Testis (tissue), 3 donors: ENCODE data around the gene CNNM2. TPM values are rescaled to one million over a fixed set of nuclear protein-coding genes. Genes with fewer than 3 reads are reported as not detected.
A peak's percentile ranks its signal among the peaks of the same experiment; 100 is the strongest.

Experiments
- DNase-seq: peaks from one replicate; pipeline ENCODE4 v3.0.0-alpha.2; 2019
- H3K27ac ChIP-seq, 2 donors: fragments of 200-600 bp; sonication (generic); one replicate each; pipeline ENCODE4 v1.5.1; 2019
- H3K27me3 ChIP-seq: fragments of 200-600 bp; sonication (generic); one replicate; pipeline ENCODE4 v1.5.1; 2019
- H3K36me3 ChIP-seq: fragments of 200-600 bp; sonication (generic); one replicate; pipeline ENCODE4 v1.5.1; 2017; ENCODE audit warnings: low read depth; ENCODE audit errors: missing control alignments
- H3K4me1 ChIP-seq: fragments of 200-600 bp; sonication (generic); one replicate; pipeline ENCODE4 v1.5.1; 2019
- H3K4me3 ChIP-seq, 2 donors: fragments of 200-600 bp; sonication (generic); one replicate each; pipeline ENCODE4 v1.5.1; 2017 to 2019
- H3K9me3 ChIP-seq: fragments of 200-600 bp; sonication (generic); one replicate; pipeline ENCODE4 v1.5.1; 2017
- POLR2A ChIP-seq: fragments of 450-650 bp; IDR thresholded peaks from one replicate; pipeline ENCODE4 v1.6.1; 2017; ENCODE audit warnings: antibody characterized with exemption, mild to moderate bottlenecking, moderate library complexity
- WGBS, 2 donors: methylation state at CpG; one replicate each; pipeline ENCODE4 v1.1.5; 2018; 5-methylcytosine and 5-hydroxymethylcytosine counted together
- intact Hi-C: fragments of 100-400 bp; cut with DNase I; formaldehyde crosslinking; loops from one replicate; pipeline ENCODE4 v1.15.1; 2023; ENCODE audit warnings: low total_unique reads
- polyA plus RNA-seq: library from polyadenylated mRNA; stranded (reverse); fragments of 350-450 nt; fragmentation: Illumina TruSeq; extraction: RNeasy Lipid Tissue Mini Kit (QIAGEN cat#74804); gene quantifications from one replicate; pipeline ENCODE4 v1.2.3, GENCODE V29; 2014; ENCODE audit warnings: low read depth, low replicate concordance; ENCODE audit not compliant: insufficient read depth
- total RNA-seq, 2 donors: library from RNA; depleted of rRNA; stranded (reverse); fragments of >200 nt; gene quantifications; one replicate each; pipeline ENCODE4 v1.2.3, GENCODE V29; 2016
- TF ChIP-seq, protein P1 (sequence below), 3 experiments: fragments of 450-650 bp in 2 of 3; fragments of 200-600 bp in 1 of 3; sonication (generic) in 1 of 3; IDR thresholded peaks; one replicate each; pipeline ENCODE4 v1.5.1; 2016 to 2019; ENCODE audit warnings: antibody characterized with exemption in 3 of 3, mild to moderate bottlenecking in 2 of 3, moderate library complexity in 1 of 3

The CNNM2 gene
- total and polyA plus RNA-seq, 3 donors from 2014 or later, result 9.8 to 30.5 (median 24.2) TPM

DNA sequence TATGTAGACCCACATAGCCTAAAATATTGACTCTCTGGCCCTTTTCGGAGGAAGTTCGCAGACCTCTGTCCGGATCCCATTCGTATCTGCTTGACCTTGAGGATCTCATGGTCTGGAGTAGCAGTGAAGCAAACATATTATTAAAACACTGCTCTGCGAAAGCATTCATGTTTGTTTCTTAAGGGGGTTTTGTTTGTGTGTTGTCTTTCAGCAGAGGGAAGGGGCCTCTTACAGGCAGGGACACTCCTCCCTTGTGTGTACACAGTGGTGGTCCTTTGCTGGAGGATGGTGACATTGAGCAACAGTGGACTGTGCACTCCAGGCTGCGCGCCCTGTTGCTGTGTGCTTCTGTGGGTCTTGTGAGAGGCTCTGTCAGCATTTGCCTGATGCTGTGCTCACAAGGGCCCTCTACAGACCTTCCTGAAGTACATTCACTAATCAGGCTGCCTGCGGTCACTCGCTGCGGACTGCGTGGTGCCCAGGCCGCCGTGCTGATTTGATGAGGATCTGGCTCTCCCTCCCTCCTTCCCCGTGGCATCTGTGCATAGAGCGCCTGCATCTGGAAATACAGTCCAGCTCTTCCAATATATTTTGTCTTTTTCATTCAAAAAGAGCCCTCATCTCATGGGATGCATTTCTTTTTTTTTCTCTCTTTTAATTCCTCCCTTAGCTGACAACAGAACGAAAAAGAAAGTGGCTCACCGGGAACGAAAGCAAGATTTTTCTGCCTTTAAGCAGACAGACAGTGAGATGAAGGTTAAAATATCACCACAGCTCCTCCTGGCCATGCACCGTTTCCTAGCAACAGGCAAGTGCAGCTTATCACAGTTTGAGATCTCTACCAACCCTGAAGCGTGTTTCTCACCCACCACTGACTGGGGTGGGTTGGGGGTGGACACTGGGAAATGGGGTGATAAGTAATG is 135.8 kb downstream of the CNNM2 start:
- Histone ChIP-seq H3K27me3 (no peaks in the 10 kb centered on the region), H3K9me3 (no peaks in the 10 kb centered on the region), H3K4me3 (no peak overlapping the region), H3K27ac (peak overlapping the region in 1 of 2 donors; percentile 6), H3K4me1 (no peaks in the 10 kb centered on the region), H3K36me3 (no peaks in the 10 kb centered on the region)
- peak; percentile 81 for DNase-seq
- intact Hi-C loops, result no loop called here
- TF ChIP-seq POLR2A, result no peak
- TF ChIP-seq, protein P1, sequence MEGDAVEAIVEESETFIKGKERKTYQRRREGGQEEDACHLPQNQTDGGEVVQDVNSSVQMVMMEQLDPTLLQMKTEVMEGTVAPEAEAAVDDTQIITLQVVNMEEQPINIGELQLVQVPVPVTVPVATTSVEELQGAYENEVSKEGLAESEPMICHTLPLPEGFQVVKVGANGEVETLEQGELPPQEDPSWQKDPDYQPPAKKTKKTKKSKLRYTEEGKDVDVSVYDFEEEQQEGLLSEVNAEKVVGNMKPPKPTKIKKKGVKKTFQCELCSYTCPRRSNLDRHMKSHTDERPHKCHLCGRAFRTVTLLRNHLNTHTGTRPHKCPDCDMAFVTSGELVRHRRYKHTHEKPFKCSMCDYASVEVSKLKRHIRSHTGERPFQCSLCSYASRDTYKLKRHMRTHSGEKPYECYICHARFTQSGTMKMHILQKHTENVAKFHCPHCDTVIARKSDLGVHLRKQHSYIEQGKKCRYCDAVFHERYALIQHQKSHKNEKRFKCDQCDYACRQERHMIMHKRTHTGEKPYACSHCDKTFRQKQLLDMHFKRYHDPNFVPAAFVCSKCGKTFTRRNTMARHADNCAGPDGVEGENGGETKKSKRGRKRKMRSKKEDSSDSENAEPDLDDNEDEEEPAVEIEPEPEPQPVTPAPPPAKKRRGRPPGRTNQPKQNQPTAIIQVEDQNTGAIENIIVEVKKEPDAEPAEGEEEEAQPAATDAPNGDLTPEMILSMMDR (IDR thresholded peaks at IDR 0.05), result peak; percentile 8 to 28 (median 15)
- WGBS, 2 donors, result 28 to 29% methylated on average over 20 of the region's 20 CpGs

DNA sequence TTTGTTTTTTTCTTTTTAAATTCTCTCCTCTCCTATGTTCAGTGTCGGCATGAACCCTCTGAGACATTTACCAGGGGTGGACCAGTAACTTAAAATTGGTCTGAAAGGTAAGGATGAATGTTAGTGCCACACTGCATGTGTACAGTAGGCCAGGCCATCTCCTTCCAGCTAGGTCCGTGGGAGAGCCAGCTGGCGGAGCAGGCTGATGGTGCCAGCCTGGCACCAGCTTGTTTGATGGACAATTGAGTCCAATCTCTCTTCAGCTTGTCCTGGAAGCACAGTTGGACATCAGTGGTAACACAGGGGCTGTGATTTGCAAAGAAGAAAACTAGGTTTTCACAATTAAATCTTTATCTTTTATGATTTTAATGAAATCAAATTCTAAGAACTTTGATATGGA is 136.5 kb downstream of the CNNM2 start:
- Histone ChIP-seq H3K36me3 (no peaks in the 10 kb centered on the region), H3K27me3 (no peaks in the 10 kb centered on the region), H3K4me1 (no peaks in the 10 kb centered on the region), H3K4me3 (no peak overlapping the region), H3K9me3 (no peaks in the 10 kb centered on the region), H3K27ac (peak overlapping the region in 1 of 2 donors; percentile 6)
- 58 to 76% methylated on average over 3 of the region's 3 CpGs for WGBS, 2 donors
- intact Hi-C loops, result no loop called here
- DNase-seq, result no peak
- no peak for TF ChIP-seq POLR2A
- TF ChIP-seq, protein P1 (IDR thresholded peaks at IDR 0.05), result no peak

DNA sequence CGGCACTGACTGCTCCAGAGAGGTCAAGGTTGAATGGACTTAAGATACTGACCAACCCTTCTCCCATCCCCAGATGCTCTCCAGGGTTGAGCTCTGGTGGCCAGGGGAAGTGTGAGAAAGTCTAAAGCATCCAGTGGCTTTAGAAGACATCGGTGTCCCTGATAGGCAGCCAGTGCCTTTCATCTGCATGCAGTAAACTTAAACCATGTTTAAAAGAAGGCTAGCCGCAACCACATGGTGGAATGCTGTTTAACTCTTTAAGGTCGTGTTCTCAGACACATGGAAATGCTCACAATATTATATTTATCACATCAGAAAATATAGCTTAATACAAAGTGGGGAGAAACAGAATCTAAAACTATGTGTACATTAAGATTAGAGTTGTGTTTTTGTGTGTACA is 137.0 kb downstream of the CNNM2 start:
- DNase-seq, result no peak
- H3K4me1 ChIP-seq, result no peaks in the 10 kb centered on the region
- H3K9me3 ChIP-seq, result no peaks in the 10 kb centered on the region
- intact Hi-C loops, result no loop called here
- no peak for TF ChIP-seq POLR2A
- TF ChIP-seq, protein P1 (IDR thresholded peaks at IDR 0.05), result no peak
- no peak overlapping the region for H3K27ac ChIP-seq
- WGBS, 2 donors, result 51 to 60% methylated on average over 4 of the region's 4 CpGs
- H3K27me3 ChIP-seq, result no peaks in the 10 kb centered on the region
- no peak overlapping the region for H3K4me3 ChIP-seq
- no peaks in the 10 kb centered on the region for H3K36me3 ChIP-seq

GRCh38 chr10:103058034-103058433 is 139.9 kb downstream of the CNNM2 start:
- Histone ChIP-seq H3K36me3 (no peaks in the 10 kb centered on the region), H3K9me3 (no peaks in the 10 kb centered on the region), H3K4me3 (no peak overlapping the region), H3K27me3 (no peaks in the 10 kb centered on the region), H3K27ac (no peak overlapping the region), H3K4me1 (no peaks in the 10 kb centered on the region)
- DNase-seq, result no peak
- TF ChIP-seq POLR2A, result no peak
- TF ChIP-seq, protein P1 (IDR thresholded peaks at IDR 0.05), result no peak
- intact Hi-C loops, result no loop called here
- 78 to 84% methylated on average over 3 of the region's 3 CpGs for WGBS, 2 donors
